ENCODE measurements around the gene SLAIN2. TPM values are rescaled to one million over a fixed set of nuclear protein-coding genes. Genes with fewer than 3 reads are reported as not detected.

SLAIN2 gene
- total and polyA plus RNA-seq, 12 donors = 7.5 to 181 (median 46.6) TPM

- Histone ChIP-seq H3K27me3 (no peaks in the 10 kb centered on the region), H3K4me3 (no peak overlapping the region), H3K4me1 (replicated peaks in 1 of 2) (peaks cover 14 to 32% of the 10 kb centered on the region in 2 donors), H3K36me3 (replicated peaks in 1 of 2) (no peaks in the 10 kb centered on the region), H3K9me3 (replicated peaks in 1 of 3) (no peaks in the 10 kb centered on the region), H3K27ac (no peak overlapping the region)
- WGBS, 4 donors = 65 to 86% (median 75%) methylated on average over 6 of the region's 6 CpGs
- peak in 6 of 7 donors; percentile 25 to 59 (median 51) for DNase-seq
- no peak for TF ChIP-seq POLR2A (IDR thresholded peaks at IDR 0.05)
- TF ChIP-seq CTCF (IDR thresholded peaks at IDR 0.05) = no peak
- intact Hi-C loops (cut with DNase I) = no loop called here
Observed at GRCh38 chr4:48375651-48376304, 34.4 kb downstream of the SLAIN2 start.

DNA sequence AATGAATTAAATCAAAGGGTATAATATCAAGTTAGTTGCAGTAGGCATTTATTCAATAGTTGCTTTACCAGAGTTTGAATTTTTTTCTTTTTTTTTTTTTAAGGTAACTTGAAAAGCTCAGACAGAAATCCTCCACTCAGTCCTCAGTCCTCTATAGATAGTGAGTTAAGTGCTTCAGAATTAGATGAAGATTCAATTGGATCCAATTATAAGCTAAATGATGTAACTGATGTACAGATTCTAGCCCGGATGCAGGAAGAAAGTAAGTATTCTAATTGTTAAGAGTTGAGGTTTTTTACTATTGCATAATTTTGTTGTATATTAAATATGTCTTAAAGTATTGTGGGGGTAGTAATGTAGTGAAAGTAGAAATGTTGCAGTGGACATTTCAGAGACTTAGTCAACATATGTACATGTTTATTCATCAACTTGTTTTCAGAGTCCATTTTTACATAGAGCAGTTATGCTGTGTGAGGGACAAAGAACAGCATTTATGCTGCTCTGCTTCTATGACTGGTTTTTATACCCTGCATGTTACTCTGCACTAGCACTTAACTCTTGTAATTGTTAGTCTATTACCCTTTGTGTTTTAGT lies 38.4 kb downstream of the SLAIN2 start:
- intact Hi-C loops (cut with DNase I) = no loop called here
- WGBS, 4 donors = 74 to 86% (median 78%) methylated on average over 1 of the region's 1 CpG
- H3K4me3 ChIP-seq = no peak overlapping the region
- peaks cover 0 to 6% of the 10 kb centered on the region in 2 donors for H3K36me3 ChIP-seq (replicated peaks in 1 of 2)
- TF ChIP-seq CTCF (IDR thresholded peaks at IDR 0.05) = no peak
- TF ChIP-seq POLR2A (IDR thresholded peaks at IDR 0.05) = no peak
- no peaks in the 10 kb centered on the region for H3K27me3 ChIP-seq
- no peak overlapping the region for H3K27ac ChIP-seq
- peaks cover 14 to 34% of the 10 kb centered on the region in 2 donors for H3K4me1 ChIP-seq (replicated peaks in 1 of 2)
- no peak for DNase-seq
- no peaks in the 10 kb centered on the region for H3K9me3 ChIP-seq (replicated peaks in 1 of 3)

DNA sequence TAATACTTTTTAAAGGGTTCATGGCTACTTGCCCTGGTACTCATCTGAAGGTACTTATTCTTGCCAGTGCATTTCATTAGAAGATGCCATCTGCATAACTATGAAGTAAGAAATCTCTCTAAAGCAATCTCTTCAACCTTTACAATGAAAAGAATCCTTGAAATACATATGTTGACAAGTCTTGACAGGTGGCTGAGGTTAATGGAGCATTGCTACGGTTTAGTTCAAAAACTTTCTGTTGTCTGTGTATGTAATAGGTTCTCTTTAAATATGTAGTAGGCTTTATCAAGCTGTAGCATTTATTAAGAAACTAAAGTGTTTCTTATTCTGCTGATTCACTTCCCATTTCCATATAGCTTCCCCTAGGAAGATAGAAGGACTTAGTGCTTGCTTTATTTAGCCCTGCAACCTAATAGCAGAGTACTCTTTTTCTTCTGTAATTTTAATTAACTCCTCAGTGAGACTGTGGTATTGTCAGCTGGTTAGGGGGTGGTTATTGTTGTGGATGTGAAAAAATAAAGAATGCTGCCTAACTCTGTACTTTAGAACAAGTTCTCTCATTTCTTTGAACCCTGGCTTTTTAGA lies 39.3 kb downstream of the SLAIN2 start:
- DNase-seq = no peak
- Histone ChIP-seq H3K4me3 (no peak overlapping the region), H3K4me1 (replicated peaks in 1 of 2) (peaks cover 14 to 32% of the 10 kb centered on the region in 2 donors), H3K36me3 (replicated peaks in 1 of 2) (peaks cover 0 to 6% of the 10 kb centered on the region in 2 donors), H3K9me3 (replicated peaks in 1 of 3) (no peaks in the 10 kb centered on the region), H3K27me3 (no peaks in the 10 kb centered on the region), H3K27ac (no peak overlapping the region)
- 75 to 93% (median 80%) methylated on average over 1 of the region's 1 CpG for WGBS, 4 donors
- TF ChIP-seq POLR2A (IDR thresholded peaks at IDR 0.05) = no peak
- TF ChIP-seq CTCF (IDR thresholded peaks at IDR 0.05) = no peak
- intact Hi-C loops (cut with DNase I) = no loop called here

DNA sequence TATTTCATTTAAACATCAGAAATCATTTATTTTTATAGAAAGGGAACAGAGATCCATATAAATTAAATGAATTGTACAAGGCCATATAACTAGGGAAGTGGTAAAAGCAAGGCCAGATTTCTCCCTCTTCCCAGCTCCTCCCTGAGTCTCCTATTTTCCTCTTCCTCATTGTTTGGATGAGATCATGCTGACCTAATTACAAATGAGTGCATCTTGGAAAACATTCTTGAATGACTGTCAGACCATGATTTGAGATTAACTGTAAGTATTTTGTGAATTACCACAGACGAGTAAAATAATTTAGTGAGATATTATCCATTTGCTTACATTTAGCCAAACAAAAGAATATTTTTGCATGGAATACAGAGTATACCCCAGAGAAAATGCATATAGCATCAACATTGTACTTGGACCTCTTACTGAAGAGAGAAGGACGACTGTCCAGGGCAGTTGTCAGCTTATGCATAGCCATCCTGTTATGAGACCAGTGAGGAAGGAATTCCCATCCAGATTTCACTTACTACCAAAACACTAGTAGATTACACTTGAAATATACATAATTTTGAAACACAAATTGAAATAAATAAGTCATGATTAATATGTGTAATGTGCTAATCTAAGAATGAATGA lies 47.3 kb downstream of the SLAIN2 start:
- Histone ChIP-seq H3K27ac (peak overlapping the region in 3 of 5 donors; percentile 1 to 18 (median 7)), H3K4me3 (no peak overlapping the region), H3K27me3 (no peaks in the 10 kb centered on the region), H3K4me1 (replicated peaks in 1 of 2) (peaks cover 0 to 15% of the 10 kb centered on the region in 2 donors), H3K9me3 (replicated peaks in 1 of 3) (no peaks in the 10 kb centered on the region), H3K36me3 (replicated peaks in 1 of 2) (no peaks in the 10 kb centered on the region)
- DNase-seq = no peak
- TF ChIP-seq POLR2A (IDR thresholded peaks at IDR 0.05) (no peak), CTCF (IDR thresholded peaks at IDR 0.05) (no peak)
- intact Hi-C loops (cut with DNase I) = no loop called here
- WGBS, 4 donors = 52 to 59% (median 57%) methylated on average over 2 of the region's 2 CpGs
